Chondrocyte (in vitro differentiated cells): ENCODE measurements around the gene PCYOX1L. TPM values are rescaled to one million over a fixed set of nuclear protein-coding genes. Genes with fewer than 3 reads are reported as not detected.

Experiments used
- DNase-seq: peaks from one replicate; pipeline ENCODE4 v3.0.0; 2021; ENCODE audit warnings: mixed read lengths, low spot score
- H3K27ac Mint-ChIP-seq: one replicate; pipeline ENCODE4 v1.8.0; 2021; ENCODE audit warnings: mild to moderate bottlenecking, moderate library complexity, mixed read lengths; ENCODE audit not compliant: unreplicated experiment
- H3K27me3 Mint-ChIP-seq: 2 replicates; pipeline ENCODE4 v1.8.0; 2021; ENCODE audit warnings: low read depth, mixed read lengths
- H3K36me3 Mint-ChIP-seq: 2 replicates; pipeline ENCODE4 v1.8.0; 2021; ENCODE audit warnings: low read depth, mixed read lengths
- H3K4me1 Mint-ChIP-seq: 2 replicates; pipeline ENCODE4 v1.8.0; 2021; ENCODE audit warnings: low read depth, mild to moderate bottlenecking, mixed read lengths
- H3K4me3 Mint-ChIP-seq: one replicate; pipeline ENCODE4 v1.8.0; 2021; ENCODE audit warnings: mild to moderate bottlenecking, moderate library complexity, mixed read lengths; ENCODE audit not compliant: unreplicated experiment
- H3K9me3 Mint-ChIP-seq: 2 replicates; pipeline ENCODE4 v1.8.0; 2021; ENCODE audit warnings: low read depth, mixed read lengths
- CTCF ChIP-seq: fragments of 200-600 bp; sonication (generic); IDR thresholded peaks from 2 replicates; pipeline ENCODE4 v1.5.0; 2021; ENCODE audit warnings: antibody characterized with exemption, mild to moderate bottlenecking, moderate library complexity
- total RNA-seq: library from RNA; stranded (reverse); gene quantifications from 3 replicates; pipeline ENCODE4 v1.2.1, GENCODE V29; 2021

PCYOX1L gene
- total RNA-seq, 1 donor from 2014 or later = 7.1 TPM

GRCh38 chr5:149355688-149356087, 2.2 kb upstream of the PCYOX1L start:
- H3K27ac Mint-ChIP-seq = peak overlapping the region; percentile 29
- no peak for TF ChIP-seq CTCF
- no peak for DNase-seq
- H3K4me3 Mint-ChIP-seq = no peak overlapping the region
- H3K36me3 Mint-ChIP-seq = peaks cover 23% of the 10 kb centered on the region
- no peaks in the 10 kb centered on the region for H3K9me3 Mint-ChIP-seq
- H3K27me3 Mint-ChIP-seq = no peaks in the 10 kb centered on the region
- peaks cover 12% of the 10 kb centered on the region for H3K4me1 Mint-ChIP-seq

GRCh38 chr5:149356391-149356790, 1.5 kb upstream of the PCYOX1L start:
- H3K36me3 Mint-ChIP-seq = peaks cover 19% of the 10 kb centered on the region
- H3K9me3 Mint-ChIP-seq = no peaks in the 10 kb centered on the region
- no peaks in the 10 kb centered on the region for H3K27me3 Mint-ChIP-seq
- no peak overlapping the region for H3K4me3 Mint-ChIP-seq
- TF ChIP-seq CTCF = no peak
- no peak overlapping the region for H3K27ac Mint-ChIP-seq
- no peak for DNase-seq
- peaks cover 12% of the 10 kb centered on the region for H3K4me1 Mint-ChIP-seq

GRCh38 chr5:149358294-149358651, 427 bp downstream of the PCYOX1L start:
- Mint-ChIP-seq H3K4me1 (peaks cover 12% of the 10 kb centered on the region), H3K27me3 (no peaks in the 10 kb centered on the region), H3K27ac (peak overlapping the region; percentile 74), H3K36me3 (peaks cover 11% of the 10 kb centered on the region), H3K4me3 (peak overlapping the region; percentile 86), H3K9me3 (no peaks in the 10 kb centered on the region)
- DNase-seq = no peak
- TF ChIP-seq CTCF = no peak

GRCh38 chr5:149358868-149359495, 1.1 kb downstream of the PCYOX1L start:
- no peak for TF ChIP-seq CTCF
- no peak for DNase-seq
- peaks cover 12% of the 10 kb centered on the region for H3K4me1 Mint-ChIP-seq
- no peak overlapping the region for H3K27ac Mint-ChIP-seq
- H3K27me3 Mint-ChIP-seq = no peaks in the 10 kb centered on the region
- H3K36me3 Mint-ChIP-seq = peaks cover 9% of the 10 kb centered on the region
- H3K4me3 Mint-ChIP-seq = no peak overlapping the region
- H3K9me3 Mint-ChIP-seq = no peaks in the 10 kb centered on the region

- Mint-ChIP-seq H3K4me3 (no peak overlapping the region), H3K9me3 (no peaks in the 10 kb centered on the region), H3K27ac (peak overlapping the region; percentile 25), H3K4me1 (peaks cover 12% of the 10 kb centered on the region), H3K27me3 (no peaks in the 10 kb centered on the region), H3K36me3 (peaks cover 2% of the 10 kb centered on the region)
- no peak for TF ChIP-seq CTCF
- DNase-seq = no peak
Measured at GRCh38 chr5:149360272-149360671, 2.4 kb downstream of the PCYOX1L start.
